H1 (cell line): ENCODE results near the gene NTMT1. TPM values are rescaled to one million over a fixed set of nuclear protein-coding genes. Genes with fewer than 3 reads are reported as not detected.

ENCODE experiments used
- CTCF ChIA-PET: fragments of 300-600 bp; sonication (Branson Sonifier 250); formaldehyde crosslinking; loops from one replicate; lab custom pipeline; 2021; ENCODE audit not compliant: partially characterized antibody; lab: Charles Lee
- POLR2A ChIA-PET: fragments of 300-600 bp; sonication (Branson Sonifier 250); formaldehyde crosslinking; loops from one replicate; lab custom pipeline; 2021; ENCODE audit warnings: inconsistent platforms; ENCODE audit not compliant: partially characterized antibody; lab: Charles Lee
- DNase-seq, 2 experiments: peaks; one replicate each; pipeline versions ENCODE4 v3.0.0 to v3.0.0-alpha.2; 2010 to 2022; ENCODE audit warnings: low spot score in 2 of 2, low read depth in 1 of 2, mixed read lengths in 1 of 2
- FAIRE-seq: peaks from 2 replicates; lab custom pipeline; 2011; peaks lifted over from hg19 to GRCh38; lab: Jason Lieb, UNC
- H2AFZ ChIP-seq: 2 replicates; pipeline ENCODE4 v1.8.1; 2012; ENCODE audit warnings: low read length, inconsistent platforms
- H2AK5ac ChIP-seq: 2 replicates; pipeline ENCODE4 v1.6.1; 2013; ENCODE audit warnings: low read depth, low read length
- H2BK120ac ChIP-seq: replicated peaks from 2 replicates; pipeline ENCODE3; 2013; ENCODE audit warnings: low read depth, low read length, inconsistent platforms
- H2BK12ac ChIP-seq: 2 replicates; pipeline ENCODE4 v1.6.1; 2013; ENCODE audit warnings: low read depth, low read length
- H2BK15ac ChIP-seq: 2 replicates; pipeline ENCODE4 v1.6.1; 2013; ENCODE audit warnings: low read length
- H2BK20ac ChIP-seq: 2 replicates; pipeline ENCODE4 v1.6.1; 2013; ENCODE audit warnings: low read length
- H2BK5ac ChIP-seq: 2 replicates; pipeline ENCODE4 v1.6.1; 2013; ENCODE audit warnings: low read depth, low read length
- H3K14ac ChIP-seq: 2 replicates; pipeline ENCODE4 v1.6.1; 2013; ENCODE audit warnings: inconsistent platforms; ENCODE audit not compliant: insufficient read length
- H3K18ac ChIP-seq: 2 replicates; pipeline ENCODE4 v1.6.1; 2013; ENCODE audit warnings: low read length; ENCODE audit errors: extremely low read depth
- H3K23ac ChIP-seq: 2 replicates; pipeline ENCODE4 v1.6.1; 2013; ENCODE audit warnings: inconsistent platforms; ENCODE audit not compliant: insufficient read length
- H3K23me2 ChIP-seq: 2 replicates; pipeline ENCODE4 v1.6.1; 2013; ENCODE audit warnings: low read depth, low read length
- H3K27ac ChIP-seq: 2 replicates; pipeline ENCODE4 v1.6.1; 2011; ENCODE audit warnings: low read depth, low read length, inconsistent platforms
- H3K27me3 ChIP-seq, 4 experiments: replicated peaks in 1 of 4; 1 replicate in 1 of 4; 2 replicates in 3 of 4; pipeline versions ENCODE4 v1.6.1 to v1.8.1; 2011 to 2013; ENCODE audit warnings: low read length in 3 of 4, mild to moderate bottlenecking in 3 of 4, inconsistent platforms in 2 of 4, mixed read lengths in 2 of 4, moderate library complexity in 1 of 4; ENCODE audit not compliant: control insufficient read depth in 3 of 4, insufficient read depth in 3 of 4; ENCODE audit errors: extremely low read depth in 1 of 4
- H3K36me3 ChIP-seq, 4 experiments: 2 replicates each; pipeline versions ENCODE4 v1.6.1 to v1.8.1; 2011 to 2013; ENCODE audit warnings: mild to moderate bottlenecking in 4 of 4, low read length in 3 of 4, moderate library complexity in 2 of 4, control low read depth in 1 of 4, inconsistent platforms in 1 of 4; ENCODE audit not compliant: insufficient read depth in 4 of 4, control insufficient read depth in 2 of 4
- H3K4ac ChIP-seq: replicated peaks from 2 replicates; pipeline ENCODE3; 2013; ENCODE audit warnings: low read length, low read depth, mixed read lengths, inconsistent platforms; ENCODE audit not compliant: insufficient read length
- H3K4me1 ChIP-seq, 4 experiments: replicated peaks in 1 of 4; 1 replicate in 1 of 4; 2 replicates in 3 of 4; pipeline versions ENCODE4 v1.6.1 to v1.8.1; 2011 to 2013; ENCODE audit warnings: low read length in 3 of 4, inconsistent platforms in 2 of 4, mixed read lengths in 1 of 4; ENCODE audit not compliant: insufficient read depth in 4 of 4, control insufficient read depth in 3 of 4
- H3K4me2 ChIP-seq, 2 experiments: 2 replicates each; pipeline versions ENCODE4 v1.6.1 to v1.8.1; 2011 to 2013; ENCODE audit warnings: low read depth in 2 of 2, low read length in 2 of 2, control low read depth in 1 of 2, inconsistent platforms in 1 of 2, mild to moderate bottlenecking in 1 of 2; ENCODE audit not compliant: insufficient read depth in 1 of 2
- H3K4me3 ChIP-seq, 4 experiments: fragments of 200-600, 300-600 bp in 1 of 4; sonication (generic), shearing (Covaris generic), sonication (Bioruptor Twin) in 1 of 4; 2 replicates each; pipeline versions ENCODE4 v1.5.1 to v1.8.1; 2011 to 2016; ENCODE audit warnings: low read length in 4 of 4, low read depth in 3 of 4, control low read depth in 2 of 4, inconsistent platforms in 2 of 4, mild to moderate bottlenecking in 2 of 4, mixed read lengths in 1 of 4, moderate library complexity in 1 of 4; ENCODE audit not compliant: insufficient read depth in 2 of 4; ENCODE audit errors: extremely low read depth in 1 of 4
- H3K56ac ChIP-seq: replicated peaks from 2 replicates; pipeline ENCODE3; 2013; ENCODE audit warnings: low read depth, mild to moderate bottlenecking, mixed read lengths, low read length, inconsistent platforms; ENCODE audit not compliant: insufficient read length
- H3K79me1 ChIP-seq: 2 replicates; pipeline ENCODE4 v1.6.1; 2013; ENCODE audit warnings: low read depth, low read length, control low read depth
- H3K79me2 ChIP-seq, 2 experiments: 2 replicates each; pipeline versions ENCODE4 v1.6.1 to v1.8.1; 2012 to 2013; ENCODE audit warnings: low read length in 2 of 2, mild to moderate bottlenecking in 2 of 2, inconsistent platforms in 1 of 2; ENCODE audit not compliant: insufficient read depth in 2 of 2, control insufficient read depth in 1 of 2
- H3K9ac ChIP-seq, 4 experiments: replicated peaks in 1 of 4; 1 replicate in 1 of 4; 2 replicates in 3 of 4; pipeline versions ENCODE4 v1.6.1 to v1.8.1; 2011 to 2013; ENCODE audit warnings: low read depth in 3 of 4, low read length in 3 of 4, control low read depth in 2 of 4, mild to moderate bottlenecking in 2 of 4, moderate library complexity in 2 of 4, inconsistent platforms in 1 of 4; ENCODE audit errors: extremely low read depth in 1 of 4
- H3K9me3 ChIP-seq, 2 experiments: 2 replicates each; pipeline versions ENCODE4 v1.6.1 to v1.8.1; 2012 to 2013; ENCODE audit warnings: mild to moderate bottlenecking in 2 of 2, moderate library complexity in 2 of 2, control low read depth in 1 of 2, inconsistent platforms in 1 of 2, low read depth in 1 of 2, low read length in 1 of 2, mixed read lengths in 1 of 2; ENCODE audit not compliant: insufficient read depth in 2 of 2
- H4K20me1 ChIP-seq, 2 experiments: replicated peaks in 1 of 2; 2 replicates each; pipeline versions ENCODE3 to v1.8.1; 2011 to 2013; ENCODE audit warnings: inconsistent platforms in 2 of 2, low read length in 2 of 2, mild to moderate bottlenecking in 1 of 2; ENCODE audit not compliant: insufficient read depth in 2 of 2, control insufficient read depth in 1 of 2
- H4K5ac ChIP-seq: 2 replicates; pipeline ENCODE4 v1.6.1; 2013; ENCODE audit warnings: low read length, low read depth, mixed read lengths, inconsistent platforms; ENCODE audit not compliant: insufficient read length
- H4K8ac ChIP-seq: 2 replicates; pipeline ENCODE4 v1.8.0; 2013; ENCODE audit warnings: mild to moderate bottlenecking, moderate library complexity, low read length, inconsistent platforms; ENCODE audit not compliant: insufficient read depth; ENCODE audit errors: extremely low read depth
- H4K91ac ChIP-seq: replicated peaks from 2 replicates; pipeline ENCODE3; 2013; ENCODE audit warnings: low read length, mixed read lengths, inconsistent platforms; ENCODE audit not compliant: insufficient read length
- MAFK ChIP-seq: IDR thresholded peaks from 2 replicates; pipeline ENCODE4 v1.6.1; 2012; ENCODE audit warnings: low read depth, mild to moderate bottlenecking, improper control_type of control experiment, low read length
- WGBS, 2 experiments: shearing (Covaris generic) in 1 of 2; methylation state at CpG; one replicate each; pipeline versions ENCODE4 v1.1.6 to v1.1.7; 2013 to 2015; ENCODE audit warnings: low lambda C conversion rate in 2 of 2, mixed read lengths in 2 of 2, inconsistent platforms in 1 of 2, low coverage in 1 of 2, missing lambda C conversion rate in 1 of 2; ENCODE audit not compliant: insufficient replicate concordance in 2 of 2, insufficient coverage in 1 of 2, insufficient read length in 1 of 2; ENCODE audit errors: extremely low coverage in 1 of 2, missing lambda C conversion rate in 1 of 2; 5-methylcytosine and 5-hydroxymethylcytosine counted together
- polyA plus RNA-seq, 7 experiments: library from polyadenylated mRNA; depleted of rRNA in 3 of 7; stranded (reverse) in 5 of 7; unstranded in 2 of 7; fragments of >200 nt in 5 of 7; fragments of 200-250 nt in 2 of 7; gene quantifications; 1 replicate in 5 of 7; 2 replicates in 1 of 7; 4 replicates in 1 of 7; pipeline versions ENCODE4 v1.2.1 to v1.2.3, GENCODE V29; 2011 to 2013; ENCODE audit warnings: missing spikeins in 2 of 7, mixed read lengths in 2 of 7
- total RNA-seq: library from RNA; stranded (reverse); fragmentation: NEBNext Ultra II Directional; extraction: Animal tissue kit (Norgen Biotek cat#: 25700); gene quantifications from 2 replicates; pipeline ENCODE4 v1.2.1, GENCODE V29; 2021

The NTMT1 gene
- total and polyA plus RNA-seq, 2 of the 8 experiments (the other 6 are each of a cell fraction or from before 2014, with no cell fraction given): 66.8 to 70.2 TPM

DNA sequence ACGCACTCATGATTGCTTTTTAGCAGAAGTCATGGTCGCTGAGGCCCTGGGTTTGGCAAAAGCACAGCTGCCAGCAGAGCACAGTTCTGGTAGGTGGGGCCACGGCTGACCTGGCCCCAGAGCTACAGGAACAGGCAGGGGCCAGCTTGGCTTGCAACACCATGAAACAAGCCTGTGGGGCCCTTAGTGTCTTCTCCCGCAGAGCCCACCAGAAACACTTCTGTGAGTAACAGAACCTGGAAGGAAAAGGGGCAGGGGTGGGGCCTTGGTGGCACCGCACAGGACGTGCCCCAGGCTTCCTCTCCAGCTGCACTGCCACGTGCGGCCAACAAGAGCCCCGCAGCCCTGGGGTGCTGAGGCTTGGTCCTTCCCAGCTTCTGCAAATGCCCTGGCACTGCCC is 11.1 kb downstream of the NTMT1 start:
- no peak overlapping the region for H3K4me2 ChIP-seq
- no peak overlapping the region for H4K5ac ChIP-seq
- no peak overlapping the region for H3K4me3 ChIP-seq
- H2BK12ac ChIP-seq: no peak overlapping the region
- DNase-seq: no peak
- H3K14ac ChIP-seq: no peak overlapping the region
- 90% methylated on average over 9 of the region's 9 CpGs; no CpG with 5 or more reads in 1 of the 2 experiments for WGBS, 2 experiments
- no peak overlapping the region for H2BK5ac ChIP-seq
- H4K91ac ChIP-seq: no peak overlapping the region
- no peak overlapping the region for H3K23ac ChIP-seq
- peaks cover 21 to 44% of the 10 kb centered on the region in 2 experiments for H4K20me1 ChIP-seq
- no peaks in the 10 kb centered on the region for H3K9me3 ChIP-seq
- POLR2A ChIA-PET: interaction anchor here (0.7 to 8.2 kb wide), 7 partner anchors 10 to 507 kb away, joined by 3 to 95 read pairs (median 3); partner anchors contain the start of gene NTMT1
- peaks cover 13 to 62% (median 35%) of the 10 kb centered on the region in 4 experiments for H3K36me3 ChIP-seq
- CTCF ChIA-PET: interaction anchor here (0.8 to 6.5 kb wide), 9 partner anchors 11 to 506 kb away, joined by 3 to 56 read pairs (median 4); partner anchors contain the start of gene NTMT1
- H4K8ac ChIP-seq: 0 out of 2 replicates have a peak overlapping the region, but pooled peaks have one; percentile 2
- no peak overlapping the region for H3K9ac ChIP-seq
- no peak overlapping the region for H3K56ac ChIP-seq
- H3K23me2 ChIP-seq: peaks cover 6% of the 10 kb centered on the region; the same call in 1 of the 2 replicates
- no peak for TF ChIP-seq MAFK
- TF ChIP-seq, all 59 proteins: peak for 0
- no peak for FAIRE-seq
- Histone ChIP-seq H3K27me3 (no peaks in the 10 kb centered on the region), H3K4ac (no peak overlapping the region), H2BK15ac (no peak overlapping the region), H2AFZ (no peak overlapping the region), H3K79me2 (peaks cover 0 to 30% of the 10 kb centered on the region in 2 experiments; a peak in 2 of 4 replicates), H3K27ac (no peak overlapping the region), H2BK120ac (no peak overlapping the region), H2BK20ac (no peak overlapping the region), H3K79me1 (peaks cover 11% of the 10 kb centered on the region), H2AK5ac (no peak overlapping the region), H3K4me1 (peaks cover 0 to 10% (median 6%) of the 10 kb centered on the region in 4 experiments; a peak in 4 of 7 replicates), H3K18ac (no peak overlapping the region)
